ENCODE results near the gene TPM4. TPM values are rescaled to one million over a fixed set of nuclear protein-coding genes. Genes with fewer than 3 reads are reported as not detected.

TPM4 gene
- total and polyA plus RNA-seq, 2 of the 8 experiments (the other 6 are each of a cell fraction or from before 2014, with no cell fraction given), result 160 to 359 TPM

- FAIRE-seq, result no peak
- no peaks in the 10 kb centered on the region for H4K20me1 ChIP-seq (replicated peaks in 1 of 2; ENCODE audit: control insufficient read depth in 1 of 2, insufficient read depth in 2 of 2, low read length in 2 of 2)
- H3K23ac ChIP-seq (ENCODE audit: insufficient read length), result no peak overlapping the region
- H3K4me3 ChIP-seq (ENCODE audit: extremely low read depth in 1 of 4, insufficient read depth in 2 of 4, low read depth in 3 of 4, low read length in 4 of 4), result no peak overlapping the region
- H3K9me3 ChIP-seq (ENCODE audit: insufficient read depth in 2 of 2, low read depth in 1 of 2, low read length in 1 of 2), result peaks cover 40 to 48% of the 10 kb centered on the region in 2 experiments
- no peak overlapping the region for H2BK5ac ChIP-seq (ENCODE audit: low read depth, low read length)
- no peak overlapping the region for H3K9ac ChIP-seq (replicated peaks in 1 of 4; ENCODE audit: extremely low read depth in 1 of 4, low read depth in 3 of 4, low read length in 3 of 4)
- H3K4me2 ChIP-seq (ENCODE audit: insufficient read depth in 1 of 2, low read depth in 2 of 2, low read length in 2 of 2), result no peak overlapping the region
- no peak overlapping the region for H3K56ac ChIP-seq (replicated peaks; ENCODE audit: insufficient read length, low read depth, low read length)
- H3K23me2 ChIP-seq (ENCODE audit: low read depth, low read length), result peaks cover 8% of the 10 kb centered on the region; the same call in 1 of the 2 replicates
- H3K14ac ChIP-seq (ENCODE audit: insufficient read length), result no peak overlapping the region
- H4K5ac ChIP-seq (ENCODE audit: insufficient read length, low read depth, low read length), result no peak overlapping the region
- no peak overlapping the region for H3K4ac ChIP-seq (replicated peaks; ENCODE audit: insufficient read length, low read depth, low read length)
- no peak overlapping the region for H2BK12ac ChIP-seq (ENCODE audit: low read depth, low read length)
- no peak overlapping the region for H4K8ac ChIP-seq (ENCODE audit: extremely low read depth, insufficient read depth, low read length)
- H4K91ac ChIP-seq (replicated peaks; ENCODE audit: insufficient read length, low read length), result no peak overlapping the region
- H3K27me3 ChIP-seq (replicated peaks in 1 of 4; ENCODE audit: control insufficient read depth in 3 of 4, extremely low read depth in 1 of 4, insufficient read depth in 3 of 4, low read length in 3 of 4), result no peaks in the 10 kb centered on the region
- no peak overlapping the region for H3K27ac ChIP-seq (ENCODE audit: low read depth, low read length)
- H3K79me2 ChIP-seq (ENCODE audit: control insufficient read depth in 1 of 2, insufficient read depth in 2 of 2, low read length in 2 of 2), result no peaks in the 10 kb centered on the region
- 90% methylated on average over 5 of the region's 5 CpGs; no CpG with 5 or more reads in 1 of the 2 experiments for WGBS, 2 experiments (ENCODE audit: extremely low coverage in 1 of 2, insufficient coverage in 1 of 2, insufficient read length in 1 of 2, insufficient replicate concordance in 2 of 2, low coverage in 1 of 2, low lambda C conversion rate in 2 of 2, missing lambda C conversion rate in 1 of 2)
- no peaks in the 10 kb centered on the region for H3K4me1 ChIP-seq (replicated peaks in 1 of 4; ENCODE audit: control insufficient read depth in 3 of 4, insufficient read depth in 4 of 4, low read length in 3 of 4)
- ChIA-PET POLR2A (ENCODE audit: partially characterized antibody) (no interaction called here), CTCF (ENCODE audit: partially characterized antibody) (interaction anchor here (1.9 to 3.6 kb wide), 2 partner anchors 56 to 146 kb away, joined by 5 to 23 read pairs; partner anchors contain the start of gene FAM32A)
- no peaks in the 10 kb centered on the region for H3K36me3 ChIP-seq (ENCODE audit: control insufficient read depth in 2 of 4, insufficient read depth in 4 of 4, low read length in 3 of 4)
- H2AK5ac ChIP-seq (ENCODE audit: low read depth, low read length), result no peak overlapping the region
- H3K18ac ChIP-seq (ENCODE audit: extremely low read depth, low read length), result no peak overlapping the region
- H2BK20ac ChIP-seq (ENCODE audit: low read length), result no peak overlapping the region
- H2BK15ac ChIP-seq (ENCODE audit: low read length), result no peak overlapping the region
- H2BK120ac ChIP-seq (replicated peaks; ENCODE audit: low read depth, low read length), result no peak overlapping the region
- H3K79me1 ChIP-seq (ENCODE audit: low read depth, low read length), result no peaks in the 10 kb centered on the region
- no peak overlapping the region for H2AFZ ChIP-seq (ENCODE audit: low read length)
- DNase-seq (ENCODE audit: low read depth in 1 of 2, low spot score in 2 of 2), result no peak
- no peak for TF ChIP-seq MAFK (IDR thresholded peaks at IDR 0.05; ENCODE audit: low read depth, low read length)
- TF ChIP-seq BACH1 (IDR thresholded peaks at IDR 0.05; ENCODE audit: low read length), result no peak
- no peak for TF ChIP-seq BRCA1 (IDR thresholded peaks at IDR 0.05; ENCODE audit: low read depth, low read length)
- TF ChIP-seq ASH2L (IDR thresholded peaks at IDR 0.05; ENCODE audit: low read length), result no peak
- TF ChIP-seq SAP30 (IDR thresholded peaks at IDR 0.05; ENCODE audit: insufficient read depth, insufficient replicate concordance, low read length), result no peak
- TF ChIP-seq E2F6 (IDR thresholded peaks at IDR 0.05), result no peak
- TF ChIP-seq KDM5A (IDR thresholded peaks at IDR 0.05; ENCODE audit: low read length), result no peak
- no peak for TF ChIP-seq ATF3 (IDR thresholded peaks at IDR 0.05; ENCODE audit: insufficient read depth, low read depth, low read length)
- TF ChIP-seq MAX (IDR thresholded peaks at IDR 0.05), result no peak
- TF ChIP-seq GTF2F1 (IDR thresholded peaks at IDR 0.05; ENCODE audit: borderline replicate concordance, low read depth, low read length), result no peak
- TF ChIP-seq CBX5 (IDR thresholded peaks at IDR 0.05; ENCODE audit: low read depth, low read length), result no peak
- TF ChIP-seq SIX5 (IDR thresholded peaks at IDR 0.05; ENCODE audit: low read depth, low read length), result no peak
- TF ChIP-seq HDAC2 (IDR thresholded peaks at IDR 0.05; ENCODE audit: borderline replicate concordance in 1 of 2, low read depth in 2 of 2, low read length in 2 of 2), result no peak
These were observed 36.8 kb upstream of the TPM4 start for GRCh38 chr19:16039545-16039944.
